ENCODE measurements around the gene LRRC27. TPM values are rescaled to one million over a fixed set of nuclear protein-coding genes. Genes with fewer than 3 reads are reported as not detected.

LRRC27 gene
- total RNA-seq, 1 donor from 2014 or later: 3.8 TPM

- H3K36me3 ChIP-seq: no peaks in the 10 kb centered on the region
- no peak overlapping the region for H3K4me3 ChIP-seq
- peaks cover 12% of the 10 kb centered on the region for H3K27me3 ChIP-seq (ENCODE audit: low read depth)
- no peak overlapping the region for H3K27ac ChIP-seq (replicated peaks)
- TF ChIP-seq, protein P1, sequence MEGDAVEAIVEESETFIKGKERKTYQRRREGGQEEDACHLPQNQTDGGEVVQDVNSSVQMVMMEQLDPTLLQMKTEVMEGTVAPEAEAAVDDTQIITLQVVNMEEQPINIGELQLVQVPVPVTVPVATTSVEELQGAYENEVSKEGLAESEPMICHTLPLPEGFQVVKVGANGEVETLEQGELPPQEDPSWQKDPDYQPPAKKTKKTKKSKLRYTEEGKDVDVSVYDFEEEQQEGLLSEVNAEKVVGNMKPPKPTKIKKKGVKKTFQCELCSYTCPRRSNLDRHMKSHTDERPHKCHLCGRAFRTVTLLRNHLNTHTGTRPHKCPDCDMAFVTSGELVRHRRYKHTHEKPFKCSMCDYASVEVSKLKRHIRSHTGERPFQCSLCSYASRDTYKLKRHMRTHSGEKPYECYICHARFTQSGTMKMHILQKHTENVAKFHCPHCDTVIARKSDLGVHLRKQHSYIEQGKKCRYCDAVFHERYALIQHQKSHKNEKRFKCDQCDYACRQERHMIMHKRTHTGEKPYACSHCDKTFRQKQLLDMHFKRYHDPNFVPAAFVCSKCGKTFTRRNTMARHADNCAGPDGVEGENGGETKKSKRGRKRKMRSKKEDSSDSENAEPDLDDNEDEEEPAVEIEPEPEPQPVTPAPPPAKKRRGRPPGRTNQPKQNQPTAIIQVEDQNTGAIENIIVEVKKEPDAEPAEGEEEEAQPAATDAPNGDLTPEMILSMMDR (IDR thresholded peaks at IDR 0.05; ENCODE audit: borderline replicate concordance): no peak
- H3K4me1 ChIP-seq: peaks cover 9% of the 10 kb centered on the region
- peaks cover 26% of the 10 kb centered on the region for H3K9me3 ChIP-seq (replicated peaks)
- intact Hi-C loops (cut with micrococcal nuclease): no loop called here
- no peak for DNase-seq
Measured at GRCh38 chr10:132290631-132291030, 41.4 kb upstream of the LRRC27 start.

DNA sequence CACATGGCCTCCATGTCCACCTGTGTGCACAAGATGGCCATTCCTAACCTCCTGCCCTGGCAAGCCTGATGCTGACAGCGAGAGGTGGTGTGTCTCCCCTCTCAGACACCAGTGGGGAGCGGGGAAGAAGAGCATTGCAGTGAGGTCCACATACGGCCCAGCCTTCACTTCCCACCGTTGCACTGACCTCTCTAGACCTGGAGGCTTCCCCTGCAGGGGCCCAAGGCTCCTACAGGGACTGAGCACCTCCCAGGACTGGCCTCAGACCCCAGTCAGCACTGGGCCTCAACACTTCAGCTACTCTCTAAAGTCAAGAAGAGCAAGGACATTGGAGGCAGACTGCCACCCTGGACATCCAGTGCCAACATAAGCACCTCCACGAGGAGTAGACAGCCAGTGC is 40.2 kb upstream of the LRRC27 start:
- no peak for DNase-seq
- Histone ChIP-seq H3K4me1 (peaks cover 9% of the 10 kb centered on the region), H3K27ac (replicated peaks) (no peak overlapping the region), H3K27me3 (ENCODE audit: low read depth) (peaks cover 13% of the 10 kb centered on the region), H3K4me3 (no peak overlapping the region), H3K9me3 (replicated peaks) (peaks cover 26% of the 10 kb centered on the region), H3K36me3 (no peaks in the 10 kb centered on the region)
- intact Hi-C loops (cut with micrococcal nuclease): no loop called here
- TF ChIP-seq, protein P1 (IDR thresholded peaks at IDR 0.05; ENCODE audit: borderline replicate concordance): no peak

GRCh38 chr10:132292287-132293200 is 39.4 kb upstream of the LRRC27 start:
- intact Hi-C loops (cut with micrococcal nuclease): no loop called here
- peaks cover 26% of the 10 kb centered on the region for H3K9me3 ChIP-seq (replicated peaks)
- H3K27me3 ChIP-seq (ENCODE audit: low read depth): peaks cover 18% of the 10 kb centered on the region
- peaks cover 9% of the 10 kb centered on the region for H3K4me1 ChIP-seq
- peak; percentile 7 for DNase-seq
- H3K36me3 ChIP-seq: no peaks in the 10 kb centered on the region
- TF ChIP-seq, protein P1 (IDR thresholded peaks at IDR 0.05; ENCODE audit: borderline replicate concordance): no peak
- H3K27ac ChIP-seq (replicated peaks): no peak overlapping the region
- H3K4me3 ChIP-seq: no peak overlapping the region

DNA sequence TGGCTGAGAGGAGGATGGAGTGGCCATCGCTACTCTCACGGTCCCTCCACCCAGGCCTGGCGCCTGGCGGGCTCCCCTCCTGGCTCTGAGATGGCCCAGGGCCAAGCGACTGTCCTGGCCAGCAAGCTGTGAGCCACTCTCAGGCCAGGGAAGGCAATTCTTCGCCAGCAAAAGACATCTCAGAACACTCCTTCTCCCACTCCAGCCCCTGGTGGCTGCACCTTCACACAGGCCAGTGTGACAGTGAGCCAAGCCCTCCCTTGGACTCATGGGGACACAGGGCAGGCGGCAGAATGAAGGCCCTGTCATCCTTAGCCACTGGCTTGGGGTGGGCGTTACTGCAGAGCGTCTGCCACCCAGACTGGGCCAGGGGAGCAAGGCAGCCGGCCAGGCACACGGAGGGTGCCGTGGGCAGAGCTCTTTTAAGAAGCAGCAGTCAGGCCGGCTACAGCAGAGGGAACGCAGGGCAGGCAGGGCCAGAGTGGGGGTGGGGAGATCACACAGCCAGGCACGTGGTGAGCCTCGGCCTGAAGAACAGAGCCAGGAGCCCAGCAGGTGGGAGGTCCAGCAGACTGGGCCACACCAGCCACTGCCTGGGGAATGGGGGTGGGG is 38.7 kb upstream of the LRRC27 start:
- no peak for DNase-seq
- intact Hi-C loops (cut with micrococcal nuclease): no loop called here
- TF ChIP-seq, protein P1 (IDR thresholded peaks at IDR 0.05; ENCODE audit: borderline replicate concordance): no peak

GRCh38 chr10:132293813-132294520 is 38.0 kb upstream of the LRRC27 start:
- Histone ChIP-seq H3K9me3 (replicated peaks) (peaks cover 12% of the 10 kb centered on the region), H3K4me3 (no peak overlapping the region), H3K27me3 (ENCODE audit: low read depth) (peaks cover 18% of the 10 kb centered on the region), H3K27ac (replicated peaks) (no peak overlapping the region), H3K4me1 (peaks cover 9% of the 10 kb centered on the region), H3K36me3 (no peaks in the 10 kb centered on the region)
- intact Hi-C loops (cut with micrococcal nuclease): no loop called here
- peak; percentile 7 for DNase-seq
- TF ChIP-seq, protein P1 (IDR thresholded peaks at IDR 0.05; ENCODE audit: borderline replicate concordance): no peak

More for the DNA sequence above, 38.7 kb upstream of the LRRC27 start:
- Histone ChIP-seq H3K36me3 (no peaks in the 10 kb centered on the region), H3K4me3 (no peak overlapping the region), H3K9me3 (replicated peaks) (peaks cover 18% of the 10 kb centered on the region), H3K4me1 (peaks cover 9% of the 10 kb centered on the region), H3K27me3 (ENCODE audit: low read depth) (peaks cover 18% of the 10 kb centered on the region), H3K27ac (replicated peaks) (no peak overlapping the region)
